Fibroblast of lung (primary cell): ENCODE results near the gene GKAP1. TPM values are rescaled to one million over a fixed set of nuclear protein-coding genes. Genes with fewer than 3 reads are reported as not detected.

Experiments used
- DNase-seq, 2 donors: peaks; one replicate each; pipeline versions ENCODE4 v3.0.0 to v3.0.0-alpha.2; 2010; ENCODE audit warnings: low read depth in 2 of 2
- H2AFZ ChIP-seq: 2 replicates; pipeline ENCODE4 v1.5.1; 2012; ENCODE audit warnings: low read length, control low read depth, inconsistent platforms
- H3K27ac ChIP-seq: 2 replicates; pipeline ENCODE4 v1.5.1; 2011; ENCODE audit warnings: low read length, control low read depth; ENCODE audit not compliant: insufficient read depth
- H3K27me3 ChIP-seq: 2 replicates; pipeline ENCODE4 v1.5.1; 2011; ENCODE audit warnings: mild to moderate bottlenecking, low read length; ENCODE audit not compliant: control insufficient read depth, insufficient read depth
- H3K36me3 ChIP-seq: 2 replicates; pipeline ENCODE4 v1.5.1; 2011; ENCODE audit warnings: low read length; ENCODE audit not compliant: control insufficient read depth, insufficient read depth
- H3K4me1 ChIP-seq: 2 replicates; pipeline ENCODE4 v1.5.1; 2011; ENCODE audit warnings: low read length; ENCODE audit not compliant: control insufficient read depth, insufficient read depth; ENCODE audit errors: extremely low read depth
- H3K4me2 ChIP-seq: 2 replicates; pipeline ENCODE4 v1.5.1; 2011; ENCODE audit warnings: low read length, control low read depth; ENCODE audit not compliant: insufficient read depth; ENCODE audit errors: extremely low read depth
- H3K4me3 ChIP-seq, 4 experiments: fragments of 200-600 bp in 1 of 4; sonication (generic) in 1 of 4; replicated peaks in 1 of 4; 2 replicates each; pipeline ENCODE4 v1.5.1; 2011 to 2016; ENCODE audit warnings: low read length in 4 of 4, low read depth in 3 of 4, mild to moderate bottlenecking in 3 of 4, control low read depth in 2 of 4, inconsistent platforms in 1 of 4, mixed read lengths in 1 of 4; ENCODE audit not compliant: insufficient read depth in 1 of 4; ENCODE audit errors: control extremely low read depth in 1 of 4
- H3K79me2 ChIP-seq: 2 replicates; pipeline ENCODE4 v1.5.1; 2012; ENCODE audit warnings: mild to moderate bottlenecking, low read length, inconsistent platforms; ENCODE audit not compliant: control insufficient read depth, insufficient read depth
- H3K9ac ChIP-seq: 2 replicates; pipeline ENCODE4 v1.5.1; 2011; ENCODE audit warnings: mild to moderate bottlenecking, low read length, control low read depth; ENCODE audit not compliant: insufficient read depth
- H3K9me3 ChIP-seq: 2 replicates; pipeline ENCODE4 v1.5.1; 2012; ENCODE audit warnings: low read depth, low read length; ENCODE audit not compliant: control insufficient read depth, insufficient read depth
- H4K20me1 ChIP-seq: 2 replicates; pipeline ENCODE4 v1.5.1; 2011; ENCODE audit warnings: low read length; ENCODE audit not compliant: control insufficient read depth, insufficient read depth; ENCODE audit errors: extremely low read depth
- EZH2 ChIP-seq: IDR thresholded peaks from 2 replicates; pipeline ENCODE4 v1.5.1; 2012; ENCODE audit warnings: low read length, control low read depth, mild to moderate bottlenecking; ENCODE audit errors: missing control alignments
- polyA plus RNA-seq, 2 donors: library from polyadenylated mRNA; depleted of rRNA in 1 of 2; stranded (reverse) in 1 of 2; unstranded in 1 of 2; fragments of >200 nt; gene quantifications; 2 replicates each; pipeline ENCODE4 v1.2.1, GENCODE V29; 2011 to 2012; ENCODE audit warnings: missing spikeins in 1 of 2
- total RNA-seq: library from RNA; depleted of rRNA; stranded (reverse); fragments of >200 nt; gene quantifications from 2 replicates; pipeline ENCODE4 v1.2.1, GENCODE V29; 2014
- TF ChIP-seq, protein P1 (sequence below), 2 donors: IDR thresholded peaks in 1 of 2; conservative IDR thresholded peaks in 1 of 2; 1 replicate in 1 of 2; 2 replicates in 1 of 2; pipeline ENCODE4 v1.5.1; 2011 to 2012; ENCODE audit warnings: low read length in 2 of 2, control low read depth in 1 of 2, inconsistent platforms in 1 of 2, low read depth in 1 of 2, mild to moderate bottlenecking in 1 of 2

Gene GKAP1
- total and polyA plus RNA-seq, 2 donors (not counting 1 experiment from before 2014, with no cell fraction given): 1.0 to 2.6 TPM

- Histone ChIP-seq H3K27me3 (no peaks in the 10 kb centered on the region), H3K4me2 (no peak overlapping the region), H3K9ac (no peak overlapping the region), H3K79me2 (no peaks in the 10 kb centered on the region), H3K27ac (no peak overlapping the region), H3K36me3 (no peaks in the 10 kb centered on the region), H4K20me1 (no peaks in the 10 kb centered on the region), H2AFZ (no peak overlapping the region), H3K4me3 (no peak overlapping the region), H3K9me3 (no peaks in the 10 kb centered on the region), H3K4me1 (no peaks in the 10 kb centered on the region)
- no peak for DNase-seq
- TF ChIP-seq, protein P1, sequence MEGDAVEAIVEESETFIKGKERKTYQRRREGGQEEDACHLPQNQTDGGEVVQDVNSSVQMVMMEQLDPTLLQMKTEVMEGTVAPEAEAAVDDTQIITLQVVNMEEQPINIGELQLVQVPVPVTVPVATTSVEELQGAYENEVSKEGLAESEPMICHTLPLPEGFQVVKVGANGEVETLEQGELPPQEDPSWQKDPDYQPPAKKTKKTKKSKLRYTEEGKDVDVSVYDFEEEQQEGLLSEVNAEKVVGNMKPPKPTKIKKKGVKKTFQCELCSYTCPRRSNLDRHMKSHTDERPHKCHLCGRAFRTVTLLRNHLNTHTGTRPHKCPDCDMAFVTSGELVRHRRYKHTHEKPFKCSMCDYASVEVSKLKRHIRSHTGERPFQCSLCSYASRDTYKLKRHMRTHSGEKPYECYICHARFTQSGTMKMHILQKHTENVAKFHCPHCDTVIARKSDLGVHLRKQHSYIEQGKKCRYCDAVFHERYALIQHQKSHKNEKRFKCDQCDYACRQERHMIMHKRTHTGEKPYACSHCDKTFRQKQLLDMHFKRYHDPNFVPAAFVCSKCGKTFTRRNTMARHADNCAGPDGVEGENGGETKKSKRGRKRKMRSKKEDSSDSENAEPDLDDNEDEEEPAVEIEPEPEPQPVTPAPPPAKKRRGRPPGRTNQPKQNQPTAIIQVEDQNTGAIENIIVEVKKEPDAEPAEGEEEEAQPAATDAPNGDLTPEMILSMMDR (conservative IDR thresholded peaks at IDR 0.05 in 1 of 2, IDR thresholded peaks at IDR 0.05 in 1 of 2; ENCODE audit: low read depth in 1 of 2, low read length in 2 of 2): no peak
Measured at GRCh38 chr9:83775932-83776331, 41.6 kb downstream of the GKAP1 start.

- Histone ChIP-seq H3K4me3 (no peak overlapping the region), H2AFZ (no peak overlapping the region), H3K9me3 (no peaks in the 10 kb centered on the region), H4K20me1 (no peaks in the 10 kb centered on the region), H3K27me3 (no peaks in the 10 kb centered on the region), H3K79me2 (no peaks in the 10 kb centered on the region), H3K4me2 (no peak overlapping the region), H3K9ac (no peak overlapping the region), H3K27ac (no peak overlapping the region), H3K4me1 (no peaks in the 10 kb centered on the region), H3K36me3 (no peaks in the 10 kb centered on the region)
- DNase-seq: no peak
- no peak for TF ChIP-seq EZH2
- TF ChIP-seq, protein P1 (conservative IDR thresholded peaks at IDR 0.05 in 1 of 2, IDR thresholded peaks at IDR 0.05 in 1 of 2; ENCODE audit: low read depth in 1 of 2, low read length in 2 of 2): no peak
Measured at GRCh38 chr9:83772860-83773259, 44.7 kb downstream of the GKAP1 start.

DNA sequence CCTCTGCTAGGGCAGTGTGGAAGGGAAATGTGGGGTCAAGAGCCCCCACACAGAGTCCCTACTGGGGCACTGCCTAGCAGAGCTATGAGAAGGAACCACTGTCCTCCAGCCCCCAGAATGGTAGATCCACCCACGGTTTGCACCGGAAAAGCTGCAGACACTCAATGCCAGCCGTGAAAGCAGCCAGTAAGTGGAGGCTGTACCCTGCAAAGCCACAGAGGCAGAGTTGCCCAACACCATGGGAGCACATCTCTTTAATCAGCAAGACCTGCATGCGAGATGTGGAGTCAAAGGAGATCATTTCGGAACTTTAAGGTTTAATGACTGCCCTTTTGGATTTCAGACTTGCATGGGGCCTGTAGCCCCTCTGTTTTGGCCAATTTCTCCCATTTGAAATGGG is 52.2 kb downstream of the GKAP1 start:
- Histone ChIP-seq H3K9me3 (no peaks in the 10 kb centered on the region), H3K27me3 (no peaks in the 10 kb centered on the region), H3K4me2 (no peak overlapping the region), H3K36me3 (no peaks in the 10 kb centered on the region), H4K20me1 (no peaks in the 10 kb centered on the region), H3K9ac (no peak overlapping the region), H3K79me2 (no peaks in the 10 kb centered on the region), H3K4me1 (no peaks in the 10 kb centered on the region), H3K4me3 (no peak overlapping the region), H2AFZ (no peak overlapping the region), H3K27ac (no peak overlapping the region)
- no peak for TF ChIP-seq EZH2
- TF ChIP-seq, protein P1 (conservative IDR thresholded peaks at IDR 0.05 in 1 of 2, IDR thresholded peaks at IDR 0.05 in 1 of 2; ENCODE audit: low read depth in 1 of 2, low read length in 2 of 2): no peak
- DNase-seq: no peak
